ENCODE data around the gene PTH1R.

Gene PTH1R

GRCh38 chr3:46859001-46859710, 18.4 kb upstream of the PTH1R start:
- no peak overlapping the region for H3K4me3 ChIP-seq (replicated peaks; ENCODE audit: insufficient read depth, low read length)
- DNase-seq (ENCODE audit: low read depth in 1 of 2, low spot score in 1 of 2): no peak
- H3K27me3 ChIP-seq (ENCODE audit: insufficient read depth, poor library complexity, severe bottlenecking): no peaks in the 10 kb centered on the region
- H3K27ac ChIP-seq (replicated peaks): no peak overlapping the region
- TF ChIP-seq REST (IDR thresholded peaks at IDR 0.05; ENCODE audit: insufficient replicate concordance, low read depth): no peak
- no peak for TF ChIP-seq POLR2AphosphoS5 (IDR thresholded peaks at IDR 0.05; ENCODE audit: low read depth)
- TF ChIP-seq CTCF (IDR thresholded peaks at IDR 0.05; ENCODE audit: insufficient read depth, low read length): no peak
- no peak for TF ChIP-seq GABPA (IDR thresholded peaks at IDR 0.05; ENCODE audit: low read depth)
- no peak for TF ChIP-seq SPI1 (IDR thresholded peaks at IDR 0.05; ENCODE audit: borderline replicate concordance, low read depth)

- TF ChIP-seq POLR2AphosphoS5 (IDR thresholded peaks at IDR 0.05; ENCODE audit: low read depth) (no peak), GABPA (IDR thresholded peaks at IDR 0.05; ENCODE audit: low read depth) (no peak), REST (IDR thresholded peaks at IDR 0.05; ENCODE audit: insufficient replicate concordance, low read depth) (no peak), CTCF (IDR thresholded peaks at IDR 0.05; ENCODE audit: insufficient read depth, low read length) (peak; percentile 47), SPI1 (IDR thresholded peaks at IDR 0.05; ENCODE audit: borderline replicate concordance, low read depth) (no peak)
- H3K27ac ChIP-seq (replicated peaks): no peak overlapping the region
- H3K4me3 ChIP-seq (replicated peaks; ENCODE audit: insufficient read depth, low read length): no peak overlapping the region
- DNase-seq (ENCODE audit: low read depth in 1 of 2, low spot score in 1 of 2): peak in 1 of 2 experiments; percentile 25
- H3K27me3 ChIP-seq (ENCODE audit: insufficient read depth, poor library complexity, severe bottlenecking): no peaks in the 10 kb centered on the region
Measured at GRCh38 chr3:46860017-46860809, 17.3 kb upstream of the PTH1R start.

GRCh38 chr3:46860810-46861604, 16.5 kb upstream of the PTH1R start:
- H3K27ac ChIP-seq (replicated peaks): no peak overlapping the region
- TF ChIP-seq CTCF (IDR thresholded peaks at IDR 0.05; ENCODE audit: insufficient read depth, low read length) (no peak), POLR2AphosphoS5 (IDR thresholded peaks at IDR 0.05; ENCODE audit: low read depth) (no peak), REST (IDR thresholded peaks at IDR 0.05; ENCODE audit: insufficient replicate concordance, low read depth) (no peak), GABPA (IDR thresholded peaks at IDR 0.05; ENCODE audit: low read depth) (no peak)
- no peaks in the 10 kb centered on the region for H3K27me3 ChIP-seq (ENCODE audit: insufficient read depth, poor library complexity, severe bottlenecking)
- DNase-seq (ENCODE audit: low read depth in 1 of 2, low spot score in 1 of 2): no peak
- no peak overlapping the region for H3K4me3 ChIP-seq (replicated peaks; ENCODE audit: insufficient read depth, low read length)
